ENCODE results near the gene ARHGAP4.

ARHGAP4 gene

GRCh38 chrX:153944140-153944799, 18.2 kb upstream of the ARHGAP4 start, which contains the start of gene RENBP:
Gene RENBP, minus strand, starts transcription at chrX:153944643. Its CDS starts 33 bp downstream, at chrX:153944610.
- no peak for DNase-seq

- no peak for DNase-seq
Observed at GRCh38 chrX:153941336-153942252, 15.5 kb upstream of the ARHGAP4 start.

- DNase-seq: peak; percentile 74
Observed at GRCh38 chrX:153939573-153939972, 13.5 kb upstream of the ARHGAP4 start.

- no peak for DNase-seq
Observed at GRCh38 chrX:153938226-153938786, 12.2 kb upstream of the ARHGAP4 start.

- no peak for DNase-seq
Observed at GRCh38 chrX:153937056-153937455, 11.0 kb upstream of the ARHGAP4 start.

- no peak for DNase-seq
Observed at GRCh38 chrX:153935326-153935851, 9.3 kb upstream of the ARHGAP4 start.

- no peak for DNase-seq
Observed at GRCh38 chrX:153934762-153935325, 8.8 kb upstream of the ARHGAP4 start, which contains the start of gene NAA10. Gene NAA10, minus strand, starts transcription at chrX:153935037. Its CDS starts 133 bp downstream, at chrX:153934904.

- no peak for DNase-seq
Observed at GRCh38 chrX:153934148-153934761, 8.2 kb upstream of the ARHGAP4 start.

GRCh38 chrX:153933748-153934147, 7.7 kb upstream of the ARHGAP4 start:
- no peak for DNase-seq

- DNase-seq: no peak
Observed at GRCh38 chrX:153932220-153932915, 6.3 kb upstream of the ARHGAP4 start.

GRCh38 chrX:153931748-153932147, 5.7 kb upstream of the ARHGAP4 start:
- no peak for DNase-seq

- DNase-seq: no peak
Observed at GRCh38 chrX:153931151-153931550, 5.1 kb upstream of the ARHGAP4 start.

- no peak for DNase-seq
Observed at GRCh38 chrX:153930011-153930910, 4.2 kb upstream of the ARHGAP4 start.

GRCh38 chrX:153929576-153929975, 3.5 kb upstream of the ARHGAP4 start:
- DNase-seq: no peak

GRCh38 chrX:153928846-153929245, 2.8 kb upstream of the ARHGAP4 start:
- DNase-seq: no peak

- DNase-seq: peak; percentile 90
Observed at GRCh38 chrX:153927922-153928760, 2.1 kb upstream of the ARHGAP4 start.

- DNase-seq: no peak
Observed at GRCh38 chrX:153927672-153927921, 1.5 kb upstream of the ARHGAP4 start.

GRCh38 chrX:153926858-153927671, 1.0 kb upstream of the ARHGAP4 start:
- DNase-seq: no peak

- DNase-seq: no peak
Observed at GRCh38 chrX:153926552-153926857, 441 bp upstream of the ARHGAP4 start.

- DNase-seq: no peak
Observed at GRCh38 chrX:153925387-153925738, 701 bp downstream of the ARHGAP4 start.
